B cell (primary cell): Measurements from ENCODE around the gene MPST. TPM values are rescaled to one million over a fixed set of nuclear protein-coding genes. Genes with fewer than 3 reads are reported as not detected.

Experiments used
- ATAC-seq: fragments of 200-7000 bp; cut with Tn5 transposase; one replicate; pipeline ENCODE4 v1.10.0; 2021; ENCODE audit warnings: low read depth, mild to moderate bottlenecking, moderate number of reproducible peaks, moderate library complexity
- CTCF ChIA-PET: fragments of 350-600 bp; sonication (Branson Sonifier 250); formaldehyde crosslinking; loops from one replicate; lab custom pipeline; 2021; ENCODE audit warnings: antibody characterized with exemption, inconsistent platforms; lab: Charles Lee
- POLR2A ChIA-PET: fragments of 350-600 bp; sonication (Branson Sonifier 250); formaldehyde crosslinking; loops from one replicate; lab custom pipeline; 2021; ENCODE audit warnings: antibody characterized with exemption; lab: Charles Lee
- DNase-seq: peaks from one replicate; pipeline ENCODE4 v3.0.0; 2013
- H2AFZ ChIP-seq: 2 replicates; pipeline ENCODE4 v1.6.1; 2012; ENCODE audit warnings: mild to moderate bottlenecking, low read depth, low read length; ENCODE audit not compliant: insufficient read depth, poor library complexity, severe bottlenecking
- H3K27ac ChIP-seq, 2 donors: 1 replicate in 1 of 2; 2 replicates in 1 of 2; pipeline ENCODE4 v1.5.1; 2012 to 2013; ENCODE audit warnings: low read length in 2 of 2, mild to moderate bottlenecking in 2 of 2, moderate library complexity in 1 of 2
- H3K27me3 ChIP-seq, 4 experiments: fragments of 200-600 bp in 1 of 4; sonication (generic) in 1 of 4; replicated peaks in 1 of 4; 1 replicate in 2 of 4; 2 replicates in 2 of 4; pipeline versions ENCODE4 v1.6.1 to v1.7.0; 2013 to 2016; ENCODE audit warnings: low read length in 3 of 4, mild to moderate bottlenecking in 2 of 4, mixed read lengths in 1 of 4, moderate library complexity in 1 of 4; ENCODE audit not compliant: insufficient read depth in 4 of 4, control insufficient read depth in 3 of 4; ENCODE audit errors: control extremely low read depth in 1 of 4
- H3K36me3 ChIP-seq, 2 experiments: replicated peaks in 1 of 2; 1 replicate in 1 of 2; 2 replicates in 1 of 2; pipeline versions ENCODE4 v1.6.1 to v1.7.1; 2013; ENCODE audit warnings: low read length in 1 of 2; ENCODE audit not compliant: insufficient read depth in 2 of 2, control insufficient read depth in 1 of 2; ENCODE audit errors: control extremely low read depth in 1 of 2, extremely low read depth in 1 of 2
- H3K4me1 ChIP-seq, 2 donors: fragments of 200-600 bp in 1 of 2; sonication (generic) in 1 of 2; 1 replicate in 1 of 2; 2 replicates in 1 of 2; pipeline versions ENCODE4 v1.5.1 to v1.6.1; 2013 to 2017; ENCODE audit warnings: low read length in 2 of 2; ENCODE audit not compliant: control insufficient read depth in 2 of 2, insufficient read depth in 2 of 2
- H3K4me2 ChIP-seq: replicated peaks from 2 replicates; pipeline ENCODE3; 2012; ENCODE audit warnings: mild to moderate bottlenecking, low read depth, low read length; ENCODE audit not compliant: poor library complexity, severe bottlenecking
- H3K4me3 ChIP-seq, 5 experiments: fragments of 200-600 bp in 1 of 5; sonication (generic) in 1 of 5; 1 replicate in 3 of 5; 2 replicates in 2 of 5; pipeline versions ENCODE4 v1.5.1 to v1.7.0; 2011 to 2016; ENCODE audit warnings: low read length in 4 of 5, mild to moderate bottlenecking in 4 of 5, low read depth in 2 of 5, control low read depth in 1 of 5, moderate library complexity in 1 of 5; ENCODE audit not compliant: insufficient read depth in 1 of 5; ENCODE audit errors: control extremely low read depth in 1 of 5, extremely low read depth in 1 of 5
- H3K79me2 ChIP-seq: fragments of 200-600 bp; sonication (generic); one replicate; pipeline ENCODE4 v1.6.0; 2016; ENCODE audit warnings: low read length; ENCODE audit not compliant: control insufficient read depth, insufficient read depth
- H3K9ac ChIP-seq: fragments of 200-600 bp; sonication (generic); 2 replicates; pipeline ENCODE4 v1.6.1; 2017; ENCODE audit warnings: mild to moderate bottlenecking, low read length, moderate library complexity
- H3K9me3 ChIP-seq, 3 donors: one replicate each; pipeline versions ENCODE4 v1.6.1 to v1.7.1; 2013; ENCODE audit warnings: low read length in 2 of 3; ENCODE audit not compliant: control insufficient read depth in 2 of 3, insufficient read depth in 1 of 3; ENCODE audit errors: control extremely low read depth in 1 of 3
- H4K20me1 ChIP-seq: 2 replicates; pipeline ENCODE4 v1.6.0; 2012; ENCODE audit warnings: mild to moderate bottlenecking, low read length; ENCODE audit not compliant: insufficient read depth, control insufficient read depth, poor library complexity, severe bottlenecking
- H3K27ac Mint-ChIP-seq: one replicate; pipeline ENCODE4 v1.8.0; 2021; ENCODE audit warnings: mixed read lengths
- H3K27me3 Mint-ChIP-seq: one replicate; pipeline ENCODE4 v1.8.0; 2021; ENCODE audit warnings: mixed read lengths
- H3K4me1 Mint-ChIP-seq: one replicate; pipeline ENCODE4 v1.8.0; 2021; ENCODE audit warnings: mixed read lengths
- H3K4me3 Mint-ChIP-seq: one replicate; pipeline ENCODE4 v1.8.0; 2021; ENCODE audit warnings: mixed read lengths
- H3K9me3 Mint-ChIP-seq: one replicate; pipeline ENCODE4 v1.8.0; 2022; ENCODE audit warnings: mixed read lengths; ENCODE audit not compliant: insufficient read depth
- CTCF ChIP-seq: fragments of 200-600 bp; IDR thresholded peaks from one replicate; pipeline ENCODE4 v1.8.0; 2022; ENCODE audit warnings: antibody characterized with exemption, mild to moderate bottlenecking
- EZH2 ChIP-seq: IDR thresholded peaks from 2 replicates; pipeline ENCODE4 v1.6.1; 2012; ENCODE audit warnings: borderline replicate concordance, low read depth, mild to moderate bottlenecking, moderate library complexity, low read length; ENCODE audit not compliant: insufficient read depth, poor library complexity, severe bottlenecking
- WGBS: methylation state at CpG from one replicate; pipeline ENCODE4 v1.1.5; 2013; ENCODE audit warnings: missing lambda C conversion rate; ENCODE audit not compliant: insufficient coverage; 5-methylcytosine and 5-hydroxymethylcytosine counted together
- intact Hi-C: fragments of 100-400 bp; cut with micrococcal nuclease; formaldehyde crosslinking; loops from one replicate; pipeline ENCODE4 v1.10.0; 2022
- polyA plus RNA-seq: library from polyadenylated mRNA; depleted of rRNA; stranded (reverse); fragments of >200 nt; gene quantifications from 2 replicates; pipeline ENCODE4 v1.2.3, GENCODE V29; 2012
- total RNA-seq, 2 donors: library from RNA; stranded (reverse); fragments of 120-200 nt in 1 of 2; gene quantifications; 1 replicate in 1 of 2; 2 replicates in 1 of 2; pipeline versions ENCODE4 v1.2.3 to v1.2.4, GENCODE V29; 2013 to 2022

Gene MPST
- total and polyA plus RNA-seq, 2 donors (not counting 1 experiment from before 2014, with no cell fraction given), result 11.2 to 17.7 TPM

GRCh38 chr22:37048133-37048532, 28.6 kb downstream of the MPST start:
- Histone ChIP-seq H3K27ac (no peak overlapping the region), H3K4me1 (peaks cover 16 to 27% of the 10 kb centered on the region in 2 donors), H3K79me2 (no peaks in the 10 kb centered on the region), H3K27me3 (no peaks in the 10 kb centered on the region), H3K9me3 (no peaks in the 10 kb centered on the region), H4K20me1 (no peaks in the 10 kb centered on the region), H3K4me2 (no peak overlapping the region), H2AFZ (no peak overlapping the region), H3K9ac (no peak overlapping the region), H3K36me3 (no peaks in the 10 kb centered on the region), H3K4me3 (no peak overlapping the region)
- DNase-seq, result no peak
- Mint-ChIP-seq H3K9me3 (no peaks in the 10 kb centered on the region), H3K27me3 (no peaks in the 10 kb centered on the region), H3K4me3 (no peak overlapping the region), H3K27ac (no peak overlapping the region), H3K4me1 (peaks cover 22% of the 10 kb centered on the region)
- WGBS, result 82% methylated on average over 3 of the region's 6 CpGs
- POLR2A ChIA-PET, result interaction anchor here (0.7 kb wide), 1 partner anchor 16 kb away, joined by 10 read pairs; no protein-coding TSS in a partner anchor
- no peak for TF ChIP-seq EZH2
- TF ChIP-seq CTCF, result no peak
- no peak for ATAC-seq
- intact Hi-C loops, result loop anchor here (10.0 kb wide), 1 partner anchor 193 kb away; no protein-coding TSS in a partner anchor
- CTCF ChIA-PET, result no interaction called here

- ATAC-seq, result no peak
- 88% methylated on average over 2 of the region's 2 CpGs for WGBS
- Mint-ChIP-seq H3K4me1 (peaks cover 24% of the 10 kb centered on the region), H3K27me3 (no peaks in the 10 kb centered on the region), H3K4me3 (no peak overlapping the region), H3K9me3 (no peaks in the 10 kb centered on the region), H3K27ac (no peak overlapping the region)
- Histone ChIP-seq H3K27ac (no peak overlapping the region), H3K9ac (no peak overlapping the region), H2AFZ (no peak overlapping the region), H3K4me2 (no peak overlapping the region), H4K20me1 (no peaks in the 10 kb centered on the region), H3K79me2 (no peaks in the 10 kb centered on the region), H3K4me1 (peaks cover 16 to 31% of the 10 kb centered on the region in 2 donors), H3K36me3 (peaks cover 0 to 2% of the 10 kb centered on the region in 2 experiments), H3K4me3 (no peak overlapping the region), H3K9me3 (no peaks in the 10 kb centered on the region), H3K27me3 (no peaks in the 10 kb centered on the region)
- no peak for DNase-seq
- intact Hi-C loops, result loop anchor here (10.0 kb wide), 1 partner anchor 194 kb away; no protein-coding TSS in a partner anchor
- TF ChIP-seq CTCF (no peak), EZH2 (no peak)
- ChIA-PET CTCF (interaction anchor here (1.7 kb wide), 1 partner anchor 27 kb away, joined by 3 read pairs; no protein-coding TSS in a partner anchor), POLR2A (interaction anchor here (0.7 kb wide), 1 partner anchor 111 kb away, joined by 4 read pairs; no protein-coding TSS in a partner anchor)
Observed at GRCh38 chr22:37049224-37049623, 29.7 kb downstream of the MPST start.
